WI38 (cell line): ENCODE results near the gene BSND.

Experiments
- H3K4me3 ChIP-seq: 2 replicates; pipeline ENCODE4 v1.5.1; 2011; ENCODE audit warnings: low read depth, mild to moderate bottlenecking, control low read depth, low read length
- TF ChIP-seq, protein P1 (sequence below): IDR thresholded peaks from 2 replicates; pipeline ENCODE4 v1.5.1; 2012; ENCODE audit warnings: low read depth, mild to moderate bottlenecking, control low read depth, low read length

The BSND gene

GRCh38 chr1:54998100-54998499 lies 633 bp upstream of the BSND start:
- TF ChIP-seq, protein P1, sequence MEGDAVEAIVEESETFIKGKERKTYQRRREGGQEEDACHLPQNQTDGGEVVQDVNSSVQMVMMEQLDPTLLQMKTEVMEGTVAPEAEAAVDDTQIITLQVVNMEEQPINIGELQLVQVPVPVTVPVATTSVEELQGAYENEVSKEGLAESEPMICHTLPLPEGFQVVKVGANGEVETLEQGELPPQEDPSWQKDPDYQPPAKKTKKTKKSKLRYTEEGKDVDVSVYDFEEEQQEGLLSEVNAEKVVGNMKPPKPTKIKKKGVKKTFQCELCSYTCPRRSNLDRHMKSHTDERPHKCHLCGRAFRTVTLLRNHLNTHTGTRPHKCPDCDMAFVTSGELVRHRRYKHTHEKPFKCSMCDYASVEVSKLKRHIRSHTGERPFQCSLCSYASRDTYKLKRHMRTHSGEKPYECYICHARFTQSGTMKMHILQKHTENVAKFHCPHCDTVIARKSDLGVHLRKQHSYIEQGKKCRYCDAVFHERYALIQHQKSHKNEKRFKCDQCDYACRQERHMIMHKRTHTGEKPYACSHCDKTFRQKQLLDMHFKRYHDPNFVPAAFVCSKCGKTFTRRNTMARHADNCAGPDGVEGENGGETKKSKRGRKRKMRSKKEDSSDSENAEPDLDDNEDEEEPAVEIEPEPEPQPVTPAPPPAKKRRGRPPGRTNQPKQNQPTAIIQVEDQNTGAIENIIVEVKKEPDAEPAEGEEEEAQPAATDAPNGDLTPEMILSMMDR, result no peak
- no peak overlapping the region for H3K4me3 ChIP-seq

DNA sequence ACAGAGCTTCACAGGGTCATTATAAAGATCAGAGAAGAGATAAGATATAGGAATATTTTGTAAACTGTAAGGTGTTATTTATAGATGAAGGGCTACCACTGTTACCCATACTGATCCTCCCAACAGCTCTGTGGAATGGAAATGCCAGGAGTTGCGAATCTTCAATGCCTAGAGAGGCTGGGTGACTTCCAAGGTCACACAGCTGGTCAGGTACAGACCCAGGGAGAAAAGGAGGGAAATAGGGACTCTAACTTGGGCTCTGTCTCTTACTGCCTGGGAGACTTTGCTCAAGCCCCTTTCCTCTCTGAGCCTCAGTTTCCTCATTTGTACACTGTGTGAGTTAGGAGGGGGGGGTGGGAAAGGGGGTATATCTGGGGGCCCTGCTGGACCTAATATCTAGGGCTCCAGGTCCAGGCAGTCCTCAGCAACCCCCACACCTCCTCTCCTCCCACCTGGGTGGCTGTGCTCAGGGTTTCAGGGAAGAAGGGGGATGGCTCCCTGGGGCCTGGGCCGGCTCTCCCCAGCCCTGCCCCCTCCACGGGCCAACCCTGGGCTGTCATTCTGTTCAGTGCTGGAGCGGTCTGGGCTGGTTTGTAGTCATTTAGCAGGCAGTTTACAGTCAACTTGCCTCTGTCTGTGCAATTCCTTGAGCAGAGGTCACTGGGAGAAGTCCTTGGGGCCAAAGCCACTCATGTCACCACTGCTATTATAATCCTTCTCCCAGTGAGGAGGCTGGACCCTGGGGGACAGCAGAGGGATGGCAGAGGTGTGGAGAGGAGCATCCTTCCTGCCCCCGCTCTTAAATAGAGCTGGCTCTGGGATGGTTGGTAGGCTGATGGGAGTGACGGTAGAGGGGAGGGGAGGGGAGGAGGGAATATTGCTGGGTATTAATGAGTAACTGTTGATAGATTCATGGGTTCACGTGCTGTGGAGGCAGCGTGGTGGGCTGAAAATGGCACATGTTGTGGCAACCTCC lies 1.7 kb downstream of the BSND start:
- no peak overlapping the region for H3K4me3 ChIP-seq
- TF ChIP-seq, protein P1, result no peak

DNA sequence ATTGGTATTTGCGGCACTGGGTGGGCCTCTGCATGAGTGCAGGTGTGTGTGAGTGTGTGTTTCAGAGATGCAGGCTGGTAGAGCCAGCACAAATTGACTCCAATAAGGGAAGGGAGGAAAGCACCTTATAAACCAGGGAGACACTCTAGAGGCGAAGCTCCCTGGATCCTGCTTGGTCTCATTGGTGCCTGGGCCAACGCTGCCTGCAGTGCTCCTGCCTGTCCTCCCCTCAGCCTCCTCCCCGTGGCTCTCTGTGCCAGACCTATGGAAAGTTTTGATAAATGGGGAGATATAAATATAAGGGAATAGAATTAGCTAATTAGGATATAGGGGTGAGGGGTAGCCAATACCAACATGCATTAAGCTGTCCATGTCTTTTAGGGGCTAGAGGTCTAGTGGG lies 2.6 kb downstream of the BSND start:
- TF ChIP-seq, protein P1, result no peak
- no peak overlapping the region for H3K4me3 ChIP-seq

- H3K4me3 ChIP-seq, result no peak overlapping the region
- TF ChIP-seq, protein P1, result no peak
Measured at GRCh38 chr1:55002686-55003085, 4.0 kb downstream of the BSND start.

DNA sequence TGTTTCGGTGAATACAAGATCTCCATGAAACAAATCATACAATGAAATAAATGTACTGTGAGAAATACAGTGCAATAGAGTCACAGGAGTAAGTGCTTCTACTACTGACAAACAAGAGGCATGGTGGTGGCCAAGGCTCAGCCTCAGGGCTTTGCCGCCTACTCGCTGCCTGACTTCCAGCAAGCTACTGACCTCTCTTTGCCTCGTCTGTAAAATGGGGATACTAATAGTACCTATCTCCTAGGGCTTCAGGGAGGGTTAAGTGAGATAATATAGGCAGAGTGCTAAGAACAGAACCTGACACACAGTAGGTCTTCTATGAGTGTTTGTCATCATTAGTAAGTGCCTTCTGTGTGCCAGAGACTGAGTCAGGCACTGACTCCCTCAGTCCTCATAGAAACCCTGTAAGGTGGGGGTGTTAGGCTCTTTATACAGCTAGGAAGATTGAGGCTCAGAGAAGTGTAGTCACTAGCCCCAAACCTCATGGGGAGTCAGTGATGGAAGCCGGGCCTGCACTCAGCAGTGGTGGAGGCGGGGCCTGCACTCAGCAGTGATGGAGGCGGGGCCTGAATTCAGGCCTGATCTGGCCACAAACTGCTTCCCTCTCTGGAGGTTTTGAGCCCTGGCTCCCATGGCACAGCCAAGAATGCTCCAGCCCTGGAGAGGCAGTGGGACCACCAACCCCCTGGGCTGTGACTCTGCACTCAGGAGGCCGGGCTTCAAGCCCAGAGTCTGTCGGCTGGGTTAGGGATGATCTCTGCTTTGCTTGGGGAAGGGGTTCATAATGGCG lies 6.8 kb downstream of the BSND start:
- no peak overlapping the region for H3K4me3 ChIP-seq
- TF ChIP-seq, protein P1, result no peak

DNA sequence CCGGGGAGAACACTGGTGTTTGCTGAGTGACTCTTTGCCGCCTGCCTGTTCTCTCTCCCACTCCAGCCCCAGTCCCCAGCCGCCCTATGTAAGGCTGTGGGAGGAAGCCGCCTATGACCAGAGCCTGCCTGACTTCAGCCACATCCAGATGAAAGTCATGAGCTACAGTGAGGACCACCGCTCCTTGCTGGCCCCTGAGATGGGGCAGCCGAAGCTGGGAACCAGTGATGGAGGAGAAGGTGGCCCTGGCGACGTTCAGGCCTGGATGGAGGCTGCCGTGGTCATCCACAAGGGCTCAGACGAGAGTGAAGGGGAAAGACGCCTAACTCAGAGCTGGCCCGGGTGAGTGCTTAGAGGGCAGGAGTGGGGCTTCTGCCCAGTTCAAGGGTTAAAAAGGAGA lies 8.2 kb downstream of the BSND start:
- H3K4me3 ChIP-seq, result no peak overlapping the region
- TF ChIP-seq, protein P1, result no peak

DNA sequence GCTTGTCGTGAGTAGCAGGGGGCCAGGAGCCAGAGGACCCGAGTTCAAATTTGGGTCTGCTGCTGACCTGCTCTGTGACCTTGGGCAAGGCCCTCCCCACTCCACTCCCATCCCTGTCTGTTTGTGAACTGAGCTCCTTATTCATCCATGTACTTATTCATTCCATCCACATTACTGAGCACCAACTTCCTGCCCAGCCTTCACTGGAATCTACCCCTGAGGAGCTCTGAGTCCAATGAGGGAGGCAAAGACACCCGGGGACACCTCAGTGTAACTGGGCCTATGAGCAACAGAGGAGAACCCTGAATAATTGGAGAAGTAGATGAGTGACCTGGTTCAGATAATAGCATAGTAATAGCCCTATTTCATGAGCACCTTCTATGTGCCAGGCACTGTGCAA lies 8.9 kb downstream of the BSND start:
- no peak overlapping the region for H3K4me3 ChIP-seq

More for the DNA sequence above, 8.9 kb downstream of the BSND start:
- TF ChIP-seq, protein P1, result no peak
